ENCODE measurements around the gene NADK2. TPM values are rescaled to one million over a fixed set of nuclear protein-coding genes. Genes with fewer than 3 reads are reported as not detected.

The NADK2 gene
- total RNA-seq, 1 donor = 34.7 TPM

- Histone ChIP-seq H3K27ac (ENCODE audit: low read depth, low read length) (no peak overlapping the region), H3K4me2 (ENCODE audit: insufficient read depth, low read length) (no peak overlapping the region), H3K27me3 (ENCODE audit: insufficient read depth, low read length) (no peaks in the 10 kb centered on the region), H3K4me1 (ENCODE audit: insufficient read depth, low read length) (no peaks in the 10 kb centered on the region), H2AFZ (ENCODE audit: low read length) (no peak overlapping the region), H3K79me2 (ENCODE audit: insufficient read depth, low read length) (no peaks in the 10 kb centered on the region), H4K20me1 (ENCODE audit: insufficient read depth, low read length) (no peaks in the 10 kb centered on the region), H3K9me3 (ENCODE audit: low read depth, low read length) (no peaks in the 10 kb centered on the region), H3K4me3 (ENCODE audit: insufficient read depth, low read length) (no peak overlapping the region), H3K36me3 (ENCODE audit: insufficient read depth, low read length) (peaks cover 35% of the 10 kb centered on the region)
- no peak for TF ChIP-seq CTCF (IDR thresholded peaks at IDR 0.05; ENCODE audit: extremely low read depth, low read depth, low read length)
- DNase-seq (ENCODE audit: insufficient read length, low spot score, missing footprints) = no peak
Observed at GRCh38 chr5:36179950-36180349, 61.8 kb downstream of the NADK2 start.

- Histone ChIP-seq H3K36me3 (ENCODE audit: insufficient read depth, low read length) (peaks cover 49% of the 10 kb centered on the region), H3K79me2 (ENCODE audit: insufficient read depth, low read length) (no peaks in the 10 kb centered on the region), H3K4me2 (ENCODE audit: insufficient read depth, low read length) (no peak overlapping the region), H3K27me3 (ENCODE audit: insufficient read depth, low read length) (no peaks in the 10 kb centered on the region), H3K4me1 (ENCODE audit: insufficient read depth, low read length) (no peaks in the 10 kb centered on the region), H4K20me1 (ENCODE audit: insufficient read depth, low read length) (no peaks in the 10 kb centered on the region), H3K4me3 (ENCODE audit: insufficient read depth, low read length) (no peak overlapping the region), H3K27ac (ENCODE audit: low read depth, low read length) (no peak overlapping the region), H2AFZ (ENCODE audit: low read length) (no peak overlapping the region), H3K9me3 (ENCODE audit: low read depth, low read length) (no peaks in the 10 kb centered on the region)
- TF ChIP-seq CTCF (IDR thresholded peaks at IDR 0.05; ENCODE audit: extremely low read depth, low read depth, low read length) = no peak
- DNase-seq (ENCODE audit: insufficient read length, low spot score, missing footprints) = no peak
Observed at GRCh38 chr5:36178524-36178890, 63.2 kb downstream of the NADK2 start.

GRCh38 chr5:36177715-36178523, 63.8 kb downstream of the NADK2 start:
- DNase-seq (ENCODE audit: insufficient read length, low spot score, missing footprints) = peak; percentile 47
- H2AFZ ChIP-seq (ENCODE audit: low read length) = no peak overlapping the region
- no peaks in the 10 kb centered on the region for H3K79me2 ChIP-seq (ENCODE audit: insufficient read depth, low read length)
- no peak overlapping the region for H3K27ac ChIP-seq (ENCODE audit: low read depth, low read length)
- H3K36me3 ChIP-seq (ENCODE audit: insufficient read depth, low read length) = peaks cover 55% of the 10 kb centered on the region
- H3K4me2 ChIP-seq (ENCODE audit: insufficient read depth, low read length) = no peak overlapping the region
- TF ChIP-seq CTCF (IDR thresholded peaks at IDR 0.05; ENCODE audit: extremely low read depth, low read depth, low read length) = peak; percentile 62
- H3K4me3 ChIP-seq (ENCODE audit: insufficient read depth, low read length) = no peak overlapping the region
- H3K27me3 ChIP-seq (ENCODE audit: insufficient read depth, low read length) = no peaks in the 10 kb centered on the region
- no peaks in the 10 kb centered on the region for H3K4me1 ChIP-seq (ENCODE audit: insufficient read depth, low read length)
- no peaks in the 10 kb centered on the region for H4K20me1 ChIP-seq (ENCODE audit: insufficient read depth, low read length)
- no peaks in the 10 kb centered on the region for H3K9me3 ChIP-seq (ENCODE audit: low read depth, low read length)

- no peaks in the 10 kb centered on the region for H3K79me2 ChIP-seq (ENCODE audit: insufficient read depth, low read length)
- no peak overlapping the region for H2AFZ ChIP-seq (ENCODE audit: low read length)
- H3K9me3 ChIP-seq (ENCODE audit: low read depth, low read length) = no peaks in the 10 kb centered on the region
- DNase-seq (ENCODE audit: insufficient read length, low spot score, missing footprints) = no peak
- H4K20me1 ChIP-seq (ENCODE audit: insufficient read depth, low read length) = no peaks in the 10 kb centered on the region
- no peak overlapping the region for H3K27ac ChIP-seq (ENCODE audit: low read depth, low read length)
- no peak for TF ChIP-seq CTCF (IDR thresholded peaks at IDR 0.05; ENCODE audit: extremely low read depth, low read depth, low read length)
- H3K27me3 ChIP-seq (ENCODE audit: insufficient read depth, low read length) = no peaks in the 10 kb centered on the region
- H3K4me3 ChIP-seq (ENCODE audit: insufficient read depth, low read length) = no peak overlapping the region
- H3K4me1 ChIP-seq (ENCODE audit: insufficient read depth, low read length) = no peaks in the 10 kb centered on the region
- H3K36me3 ChIP-seq (ENCODE audit: insufficient read depth, low read length) = peaks cover 57% of the 10 kb centered on the region
- H3K4me2 ChIP-seq (ENCODE audit: insufficient read depth, low read length) = no peak overlapping the region
Observed at GRCh38 chr5:36177154-36177553, 64.6 kb downstream of the NADK2 start.

Measured in osteoblast (primary cell).